GM10266 (cell line): ENCODE results near the gene SSX2IP.
"Not testable (repeated sequence)": the region's sequence is repeated elsewhere in the genome, so short reads cannot be mapped to it uniquely, and the experiment has no call there.

Experiments
- DNase-seq: peaks from one replicate; pipeline ENCODE4 v3.0.0; 2012; ENCODE audit errors: extremely low spot score
- CTCF ChIP-seq: IDR thresholded peaks from 2 replicates; pipeline ENCODE4 v1.5.1; 2012; ENCODE audit warnings: mild to moderate bottlenecking, low read depth; ENCODE audit not compliant: control insufficient read depth, insufficient read depth; ENCODE audit errors: missing control alignments

The SSX2IP gene

DNA sequence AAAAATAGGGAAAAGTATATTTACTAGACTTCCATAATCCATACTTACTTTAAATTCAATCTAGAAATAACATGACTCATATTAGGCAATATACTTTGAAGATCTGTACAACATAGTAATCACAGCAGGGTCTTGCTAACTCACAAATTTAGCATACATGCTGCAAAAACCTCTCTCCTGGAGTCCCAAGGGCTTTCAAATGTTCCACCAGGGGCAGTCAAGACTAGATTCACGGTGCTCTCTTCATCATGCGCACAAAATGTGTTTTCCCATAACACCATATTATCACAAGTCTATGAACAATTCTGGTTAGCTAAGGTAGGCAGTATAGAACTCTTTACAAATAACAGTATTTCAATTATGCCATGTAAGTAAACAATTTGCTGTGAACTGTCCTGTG is 45.8 kb downstream of the SSX2IP start:
- no peak for DNase-seq
- TF ChIP-seq CTCF, result no peak

GRCh38 chr1:84643183-84643582 is 47.1 kb downstream of the SSX2IP start:
- TF ChIP-seq CTCF, result no peak
- no peak for DNase-seq

DNA sequence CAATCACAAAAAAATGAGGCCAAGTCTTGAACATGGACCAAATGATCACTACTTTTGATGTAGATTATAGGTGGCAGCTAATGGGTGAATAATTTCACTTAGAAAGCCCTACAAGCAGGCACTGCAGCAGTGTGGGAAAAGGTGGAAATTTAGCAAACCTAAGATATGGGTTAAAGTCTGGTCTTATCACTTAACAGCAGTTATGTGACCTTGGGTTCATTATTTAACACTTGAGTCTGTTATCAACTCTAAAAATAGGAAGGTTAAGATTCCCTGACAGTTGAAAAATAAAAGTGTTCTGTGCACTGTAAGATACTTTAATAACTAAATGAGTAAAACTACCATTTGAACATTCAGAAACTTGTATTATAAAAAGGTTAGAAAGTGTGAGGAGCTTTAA is 47.5 kb downstream of the SSX2IP start:
- no peak for DNase-seq
- TF ChIP-seq CTCF, result no peak

DNA sequence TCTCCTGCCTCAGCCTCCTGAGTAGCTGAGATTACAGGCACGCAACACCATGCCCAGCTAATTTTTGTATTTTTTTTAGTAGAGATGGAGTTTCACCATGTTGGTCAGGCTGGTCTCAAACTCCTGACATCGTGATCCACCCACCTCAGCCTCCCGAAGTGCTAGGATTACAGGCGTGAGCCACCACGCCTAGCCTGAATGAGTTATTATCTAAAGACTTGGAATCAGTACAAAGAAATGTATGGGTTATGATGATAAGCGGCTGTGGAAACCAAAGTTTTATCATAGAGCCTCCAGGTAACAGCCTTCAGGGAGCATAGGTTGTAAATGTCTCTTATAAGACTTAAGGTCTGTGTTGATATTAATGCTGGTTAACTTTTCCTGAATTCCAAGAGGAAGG is 50.5 kb downstream of the SSX2IP start:
- not testable (repeated sequence) for DNase-seq

- TF ChIP-seq CTCF, result no peak
- DNase-seq, result no peak
Measured at GRCh38 chr1:84635429-84635828, 54.8 kb downstream of the SSX2IP start.

DNA sequence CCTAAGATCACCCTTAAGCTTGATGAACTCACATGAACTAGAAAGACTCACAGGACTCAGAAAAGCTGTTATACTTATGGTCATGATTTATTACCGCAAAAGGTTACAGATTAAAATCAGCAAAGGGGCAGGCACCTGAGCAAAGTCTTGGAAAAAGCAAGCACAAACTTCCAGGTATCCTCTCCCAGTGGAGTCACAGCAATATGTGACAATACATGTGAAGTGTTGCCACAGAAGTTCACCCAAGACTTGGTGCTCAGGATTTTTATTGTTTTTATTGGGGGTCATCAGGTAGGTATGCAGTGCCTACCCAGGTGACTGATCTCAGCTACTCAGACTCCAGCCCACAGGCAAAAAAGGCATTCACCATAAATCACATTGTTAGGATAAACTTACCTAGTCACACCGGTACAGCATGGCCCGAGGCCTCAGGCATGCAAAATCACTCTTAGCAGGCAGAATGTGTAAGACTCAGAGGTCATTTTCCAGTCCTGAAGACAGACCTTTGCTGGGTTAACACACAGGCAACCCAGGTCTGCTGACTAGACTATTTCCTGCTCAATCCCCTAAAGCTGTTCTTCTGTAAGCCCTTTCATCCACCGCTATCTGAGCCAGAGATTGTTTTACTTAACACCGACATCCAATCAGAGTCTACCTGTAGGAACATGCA is 55.6 kb downstream of the SSX2IP start:
- no peak for TF ChIP-seq CTCF
- DNase-seq, result no peak

- no peak for DNase-seq
- no peak for TF ChIP-seq CTCF
Measured at GRCh38 chr1:84632673-84633434, 57.4 kb downstream of the SSX2IP start.
